Measurements from ENCODE around the gene TAB3. TPM values are rescaled to one million over a fixed set of nuclear protein-coding genes. Genes with fewer than 3 reads are reported as not detected.
A peak's percentile ranks its signal among the peaks of the same experiment; 100 is the strongest.

TAB3 gene
- total RNA-seq, 1 donor from 2014 or later: 26.1 TPM

GRCh38 chrX:30876367-30876766 is 12.7 kb downstream of the TAB3 start:
- DNase-seq (ENCODE audit: extremely low spot score, unreplicated experiment): no peak
- Mint-ChIP-seq H3K4me1 (ENCODE audit: unreplicated experiment) (no peaks in the 10 kb centered on the region), H3K27ac (peak overlapping the region; percentile 66), H3K27me3 (no peaks in the 10 kb centered on the region), H3K4me3 (no peak overlapping the region), H3K36me3 (peaks cover 3% of the 10 kb centered on the region), H3K9me3 (peaks cover 13% of the 10 kb centered on the region)
- no peak for TF ChIP-seq CTCF (conservative IDR thresholded peaks at IDR 0.05)

- Mint-ChIP-seq H3K27ac (peak overlapping the region; percentile 66), H3K27me3 (no peaks in the 10 kb centered on the region), H3K4me3 (no peak overlapping the region), H3K36me3 (peaks cover 3% of the 10 kb centered on the region), H3K4me1 (ENCODE audit: unreplicated experiment) (no peaks in the 10 kb centered on the region), H3K9me3 (peaks cover 13% of the 10 kb centered on the region)
- no peak for TF ChIP-seq CTCF (conservative IDR thresholded peaks at IDR 0.05)
- DNase-seq (ENCODE audit: extremely low spot score, unreplicated experiment): no peak
Measured at GRCh38 chrX:30875957-30876356, 13.1 kb downstream of the TAB3 start.

DNA sequence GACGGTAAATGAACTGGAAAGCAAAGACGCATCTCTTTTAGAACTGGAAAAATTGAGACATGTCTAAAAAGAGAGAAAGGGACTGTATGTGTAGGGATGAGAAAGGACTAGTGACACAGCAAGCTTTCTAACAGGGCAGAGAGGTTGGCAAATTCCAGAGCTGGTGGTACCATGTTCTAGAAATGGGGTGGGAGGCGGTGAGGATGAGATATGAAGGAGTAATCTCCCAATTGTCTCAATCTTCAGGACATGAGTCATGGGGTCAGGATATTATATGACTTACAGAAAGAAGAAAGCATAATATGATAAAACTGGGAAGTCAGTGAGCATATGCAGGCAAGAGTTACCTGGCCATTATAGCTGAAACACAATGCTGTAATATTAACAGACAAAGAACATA is 14.2 kb downstream of the TAB3 start:
- Mint-ChIP-seq H3K27me3 (no peaks in the 10 kb centered on the region), H3K4me1 (ENCODE audit: unreplicated experiment) (no peaks in the 10 kb centered on the region), H3K36me3 (no peaks in the 10 kb centered on the region), H3K9me3 (peaks cover 13% of the 10 kb centered on the region), H3K4me3 (no peak overlapping the region), H3K27ac (no peak overlapping the region)
- DNase-seq (ENCODE audit: extremely low spot score, unreplicated experiment): no peak
- TF ChIP-seq CTCF (conservative IDR thresholded peaks at IDR 0.05): no peak

DNA sequence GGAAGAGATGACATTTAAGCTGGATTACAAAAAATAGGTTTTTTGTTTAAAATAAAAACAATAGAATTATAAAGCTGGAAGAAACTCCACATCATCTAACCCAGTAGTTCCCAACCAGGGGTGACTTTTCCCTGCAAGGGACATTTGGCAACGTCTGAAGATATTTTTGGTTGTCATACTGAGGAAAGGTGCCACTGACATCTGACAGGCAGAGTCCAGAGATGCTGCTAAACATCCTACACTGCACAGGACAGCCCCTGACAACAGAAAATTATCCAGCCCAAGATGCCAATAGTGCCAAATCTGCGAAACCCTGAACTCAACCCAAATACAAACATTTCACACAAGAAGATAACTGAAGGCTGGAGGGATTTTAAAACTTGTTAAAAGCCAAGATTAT is 18.5 kb downstream of the TAB3 start:
- TF ChIP-seq CTCF (conservative IDR thresholded peaks at IDR 0.05): no peak
- Mint-ChIP-seq H3K27ac (no peak overlapping the region), H3K36me3 (peaks cover 3% of the 10 kb centered on the region), H3K27me3 (no peaks in the 10 kb centered on the region), H3K9me3 (peaks cover 5% of the 10 kb centered on the region), H3K4me1 (ENCODE audit: unreplicated experiment) (no peaks in the 10 kb centered on the region), H3K4me3 (no peak overlapping the region)
- DNase-seq (ENCODE audit: extremely low spot score, unreplicated experiment): no peak

DNA sequence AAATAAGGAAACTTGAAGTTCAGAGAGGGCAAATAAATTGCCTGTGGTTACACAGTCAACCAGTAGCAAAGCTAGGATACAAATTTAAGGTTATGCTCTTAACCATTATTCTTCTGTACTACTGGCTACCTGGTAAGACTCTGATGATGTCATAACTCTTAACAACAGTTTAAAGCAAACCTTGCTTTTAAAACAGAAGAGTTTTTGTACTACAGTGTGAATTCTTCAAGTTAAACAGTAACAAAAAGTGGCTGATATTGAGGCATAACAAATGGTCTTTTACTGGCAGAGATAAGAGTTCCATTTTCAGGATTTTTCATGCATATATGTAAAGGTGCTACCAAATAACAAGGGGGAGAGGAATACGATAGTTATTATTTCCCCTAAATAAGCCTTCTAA is 23.4 kb downstream of the TAB3 start:
- DNase-seq (ENCODE audit: extremely low spot score, unreplicated experiment): no peak
- H3K27ac Mint-ChIP-seq: peak overlapping the region; percentile 65
- no peaks in the 10 kb centered on the region for H3K27me3 Mint-ChIP-seq
- no peak overlapping the region for H3K4me3 Mint-ChIP-seq
- peaks cover 7% of the 10 kb centered on the region for H3K36me3 Mint-ChIP-seq
- TF ChIP-seq CTCF (conservative IDR thresholded peaks at IDR 0.05): no peak
- H3K9me3 Mint-ChIP-seq: no peaks in the 10 kb centered on the region
- H3K4me1 Mint-ChIP-seq (ENCODE audit: unreplicated experiment): no peaks in the 10 kb centered on the region

DNA sequence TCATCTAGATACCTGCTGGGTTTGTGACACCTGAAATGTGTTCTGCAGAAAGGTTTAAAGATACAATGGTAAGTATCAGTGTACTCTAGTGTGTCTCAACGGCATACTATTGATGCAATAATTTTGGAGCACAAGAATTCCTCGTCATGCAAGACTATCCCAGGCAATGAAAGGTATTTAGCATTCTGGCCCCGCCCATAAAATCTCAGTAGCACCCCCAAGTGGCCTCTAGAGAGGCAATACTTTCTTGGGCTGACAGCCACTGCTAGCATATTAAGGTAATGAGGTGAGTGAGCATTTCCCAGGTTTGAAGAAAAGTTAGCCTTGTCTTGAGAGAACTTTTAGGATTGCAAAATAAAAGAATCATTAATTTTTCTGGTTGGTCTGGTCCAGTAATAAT is 24.0 kb downstream of the TAB3 start:
- Mint-ChIP-seq H3K36me3 (peaks cover 7% of the 10 kb centered on the region), H3K4me3 (no peak overlapping the region), H3K4me1 (ENCODE audit: unreplicated experiment) (no peaks in the 10 kb centered on the region), H3K27me3 (no peaks in the 10 kb centered on the region), H3K27ac (peak overlapping the region; percentile 65), H3K9me3 (no peaks in the 10 kb centered on the region)
- DNase-seq (ENCODE audit: extremely low spot score, unreplicated experiment): no peak
- peak; percentile 31 for TF ChIP-seq CTCF (conservative IDR thresholded peaks at IDR 0.05)

All from type B pancreatic cell (in vitro differentiated cells).